ENCODE measurements around the gene HS6ST2. TPM values are rescaled to one million over a fixed set of nuclear protein-coding genes. Genes with fewer than 3 reads are reported as not detected.

HS6ST2 gene
- total RNA-seq, 1 donor from 2014 or later = 8.2 TPM

GRCh38 chrX:132795181-132795580 lies 163.2 kb downstream of the HS6ST2 start:
- DNase-seq (ENCODE audit: low read depth) = no peak

GRCh38 chrX:132791714-132792113 lies 166.7 kb downstream of the HS6ST2 start:
- no peak for DNase-seq (ENCODE audit: low read depth)

- no peak for DNase-seq (ENCODE audit: low read depth)
Measured at GRCh38 chrX:132790329-132790728, 168.1 kb downstream of the HS6ST2 start.

- DNase-seq (ENCODE audit: low read depth) = peak; percentile 76
Measured at GRCh38 chrX:132786217-132786616, 172.2 kb downstream of the HS6ST2 start.

GRCh38 chrX:132778917-132779316 lies 179.5 kb downstream of the HS6ST2 start:
- DNase-seq (ENCODE audit: low read depth) = no peak

- DNase-seq (ENCODE audit: low read depth) = no peak
Measured at GRCh38 chrX:132776486-132777210, 181.8 kb downstream of the HS6ST2 start.

- DNase-seq (ENCODE audit: low read depth) = no peak
Measured at GRCh38 chrX:132775263-132775823, 183.1 kb downstream of the HS6ST2 start.

GRCh38 chrX:132774010-132774714 lies 184.3 kb downstream of the HS6ST2 start:
- DNase-seq (ENCODE audit: low read depth) = peak; percentile 56

- DNase-seq (ENCODE audit: low read depth) = no peak
Measured at GRCh38 chrX:132769609-132770008, 188.8 kb downstream of the HS6ST2 start.

GRCh38 chrX:132766452-132766851 lies 192.0 kb downstream of the HS6ST2 start:
- no peak for DNase-seq (ENCODE audit: low read depth)

GRCh38 chrX:132763528-132763927 lies 194.9 kb downstream of the HS6ST2 start:
- no peak for DNase-seq (ENCODE audit: low read depth)

- DNase-seq (ENCODE audit: low read depth) = no peak
Measured at GRCh38 chrX:132758759-132759158, 199.7 kb downstream of the HS6ST2 start.

- DNase-seq (ENCODE audit: low read depth) = no peak
Measured at GRCh38 chrX:132757066-132757623, 201.3 kb downstream of the HS6ST2 start.

- no peak for DNase-seq (ENCODE audit: low read depth)
Measured at GRCh38 chrX:132756439-132756838, 202.0 kb downstream of the HS6ST2 start.

- no peak for DNase-seq (ENCODE audit: low read depth)
Measured at GRCh38 chrX:132751063-132751690, 207.3 kb downstream of the HS6ST2 start.

- peak; percentile 11 for DNase-seq (ENCODE audit: low read depth)
Measured at GRCh38 chrX:132750331-132751062, 207.9 kb downstream of the HS6ST2 start.

- DNase-seq (ENCODE audit: low read depth) = no peak
Measured at GRCh38 chrX:132749406-132749805, 209.0 kb downstream of the HS6ST2 start.

GRCh38 chrX:132748909-132749308 lies 209.5 kb downstream of the HS6ST2 start:
- DNase-seq (ENCODE audit: low read depth) = no peak

GRCh38 chrX:132748268-132748667 lies 210.2 kb downstream of the HS6ST2 start:
- no peak for DNase-seq (ENCODE audit: low read depth)

GRCh38 chrX:132745593-132745992 lies 212.8 kb downstream of the HS6ST2 start:
- peak; percentile 47 for DNase-seq (ENCODE audit: low read depth)

- no peak for DNase-seq (ENCODE audit: low read depth)
Measured at GRCh38 chrX:132744470-132744869, 214.0 kb downstream of the HS6ST2 start.

GRCh38 chrX:132743086-132743485 lies 215.3 kb downstream of the HS6ST2 start:
- no peak for DNase-seq (ENCODE audit: low read depth)

All from renal cortical epithelial cell (primary cell).